ENCODE measurements around the gene FITM2. TPM values are rescaled to one million over a fixed set of nuclear protein-coding genes. Genes with fewer than 3 reads are reported as not detected.

Gene FITM2
- total and polyA plus RNA-seq, 2 donors (not counting 1 experiment from before 2014, with no cell fraction given), result 2.0 to 4.3 TPM

- no peak for ATAC-seq (ENCODE audit: low read depth)
- Mint-ChIP-seq H3K4me1 (no peaks in the 10 kb centered on the region), H3K27me3 (no peaks in the 10 kb centered on the region), H3K27ac (no peak overlapping the region), H3K9me3 (ENCODE audit: insufficient read depth) (no peaks in the 10 kb centered on the region), H3K4me3 (no peak overlapping the region)
- DNase-seq, result no peak
- Histone ChIP-seq H3K4me2 (replicated peaks; ENCODE audit: low read depth, low read length, poor library complexity, severe bottlenecking) (no peak overlapping the region), H4K20me1 (ENCODE audit: control insufficient read depth, insufficient read depth, low read length, poor library complexity, severe bottlenecking) (no peaks in the 10 kb centered on the region), H2AFZ (ENCODE audit: insufficient read depth, low read depth, low read length, poor library complexity, severe bottlenecking) (no peak overlapping the region), H3K36me3 (replicated peaks in 1 of 2; ENCODE audit: control extremely low read depth in 1 of 2, control insufficient read depth in 1 of 2, extremely low read depth in 1 of 2, insufficient read depth in 2 of 2, low read length in 1 of 2) (no peaks in the 10 kb centered on the region), H3K9me3 (ENCODE audit: control extremely low read depth in 1 of 3, control insufficient read depth in 2 of 3, insufficient read depth in 1 of 3, low read length in 2 of 3) (no peaks in the 10 kb centered on the region), H3K4me1 (ENCODE audit: control insufficient read depth in 2 of 2, insufficient read depth in 2 of 2, low read length in 2 of 2) (no peaks in the 10 kb centered on the region), H3K27ac (ENCODE audit: low read length in 2 of 2) (no peak overlapping the region), H3K4me3 (ENCODE audit: control extremely low read depth in 1 of 5, extremely low read depth in 1 of 5, insufficient read depth in 1 of 5, low read depth in 2 of 5, low read length in 4 of 5) (no peak overlapping the region), H3K9ac (ENCODE audit: low read length) (no peak overlapping the region), H3K79me2 (ENCODE audit: control insufficient read depth, insufficient read depth, low read length) (no peaks in the 10 kb centered on the region), H3K27me3 (replicated peaks in 1 of 4; ENCODE audit: control extremely low read depth in 1 of 4, control insufficient read depth in 3 of 4, insufficient read depth in 4 of 4, low read length in 3 of 4) (no peaks in the 10 kb centered on the region)
- ChIA-PET CTCF (interaction anchor here (0.5 kb wide), 1 partner anchor 37 kb away, joined by 3 read pairs; no protein-coding TSS in a partner anchor), POLR2A (no interaction called here)
- 93% methylated on average over 28 of the region's 28 CpGs for WGBS (ENCODE audit: insufficient coverage)
- TF ChIP-seq CTCF (IDR thresholded peaks at IDR 0.05) (no peak), EZH2 (IDR thresholded peaks at IDR 0.05; ENCODE audit: borderline replicate concordance, insufficient read depth, low read depth, low read length, poor library complexity, severe bottlenecking) (no peak)
- intact Hi-C loops (cut with micrococcal nuclease), result no loop called here
Observed at GRCh38 chr20:44258226-44258890, 52.6 kb downstream of the FITM2 start.

- CTCF ChIA-PET, result no interaction called here
- no peaks in the 10 kb centered on the region for H3K4me1 ChIP-seq (ENCODE audit: control insufficient read depth in 2 of 2, insufficient read depth in 2 of 2, low read length in 2 of 2)
Observed at GRCh38 chr20:44256961-44257360, 54.0 kb downstream of the FITM2 start.

More at GRCh38 chr20:44256961-44257360, 54.0 kb downstream of the FITM2 start:
- Histone ChIP-seq H4K20me1 (ENCODE audit: control insufficient read depth, insufficient read depth, low read length, poor library complexity, severe bottlenecking) (no peaks in the 10 kb centered on the region), H3K9ac (ENCODE audit: low read length) (no peak overlapping the region), H3K36me3 (replicated peaks in 1 of 2; ENCODE audit: control extremely low read depth in 1 of 2, control insufficient read depth in 1 of 2, extremely low read depth in 1 of 2, insufficient read depth in 2 of 2, low read length in 1 of 2) (no peaks in the 10 kb centered on the region), H3K9me3 (ENCODE audit: control extremely low read depth in 1 of 3, control insufficient read depth in 2 of 3, insufficient read depth in 1 of 3, low read length in 2 of 3) (no peaks in the 10 kb centered on the region), H3K27ac (ENCODE audit: low read length in 2 of 2) (no peak overlapping the region), H3K4me3 (ENCODE audit: control extremely low read depth in 1 of 5, extremely low read depth in 1 of 5, insufficient read depth in 1 of 5, low read depth in 2 of 5, low read length in 4 of 5) (no peak overlapping the region), H3K27me3 (replicated peaks in 1 of 4; ENCODE audit: control extremely low read depth in 1 of 4, control insufficient read depth in 3 of 4, insufficient read depth in 4 of 4, low read length in 3 of 4) (no peaks in the 10 kb centered on the region), H3K79me2 (ENCODE audit: control insufficient read depth, insufficient read depth, low read length) (no peaks in the 10 kb centered on the region), H2AFZ (ENCODE audit: insufficient read depth, low read depth, low read length, poor library complexity, severe bottlenecking) (no peak overlapping the region), H3K4me2 (replicated peaks; ENCODE audit: low read depth, low read length, poor library complexity, severe bottlenecking) (no peak overlapping the region)
- intact Hi-C loops (cut with micrococcal nuclease), result no loop called here
- no peak overlapping the region for H3K4me3 Mint-ChIP-seq
- no peaks in the 10 kb centered on the region for H3K9me3 Mint-ChIP-seq (ENCODE audit: insufficient read depth)
- TF ChIP-seq EZH2 (IDR thresholded peaks at IDR 0.05; ENCODE audit: borderline replicate concordance, insufficient read depth, low read depth, low read length, poor library complexity, severe bottlenecking), result no peak
- TF ChIP-seq CTCF (IDR thresholded peaks at IDR 0.05), result no peak
- peaks cover 5% of the 10 kb centered on the region for H3K27me3 Mint-ChIP-seq
- POLR2A ChIA-PET, result no interaction called here
- ATAC-seq (ENCODE audit: low read depth) (no peak), DNase-seq (no peak)
- no peak overlapping the region for H3K27ac Mint-ChIP-seq
- WGBS (ENCODE audit: insufficient coverage), result 91% methylated on average over 21 of the region's 21 CpGs
- no peaks in the 10 kb centered on the region for H3K4me1 Mint-ChIP-seq
